ENCODE measurements around the gene FAM168A. TPM values are rescaled to one million over a fixed set of nuclear protein-coding genes. Genes with fewer than 3 reads are reported as not detected.

FAM168A gene
- total RNA-seq, 1 experiment from 2014 or later = 25.9 TPM

DNA sequence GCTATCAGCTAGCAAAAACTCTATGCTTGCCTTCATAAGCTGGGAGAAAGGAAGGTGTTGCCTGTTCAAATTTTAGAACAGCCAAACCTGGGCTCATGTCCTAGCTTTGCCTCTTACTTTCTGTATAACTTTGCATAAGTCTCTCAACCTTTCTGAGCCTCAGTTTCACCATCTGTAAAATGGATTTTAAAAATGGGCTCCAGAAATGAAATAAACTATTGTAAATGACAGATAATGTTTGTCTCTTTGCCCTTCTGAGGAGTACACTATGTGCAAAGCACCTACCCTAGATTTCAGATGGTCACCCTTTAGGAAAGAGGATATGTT is 68.7 kb downstream of the FAM168A start:
- peaks cover 7% of the 10 kb centered on the region for H3K36me3 Mint-ChIP-seq
- peak overlapping the region; percentile 47 for H3K27ac Mint-ChIP-seq
- no peaks in the 10 kb centered on the region for H3K27me3 Mint-ChIP-seq (ENCODE audit: low read depth)
- TF ChIP-seq ZNF317 (CRISPR knock-in tag; IDR thresholded peaks at IDR 0.05; ENCODE audit: borderline replicate concordance, low read depth) (no peak), SP1 (CRISPR knock-in tag; conservative IDR thresholded peaks at IDR 0.05) (0 out of 2 replicates have a peak, but pooled peaks have one; percentile 22)
- ChIA-PET POLR2A (interaction anchor here (1.4 kb wide), 1 partner anchor 9 kb away, joined by 3 read pairs; no protein-coding TSS in a partner anchor), CTCF (interaction anchor here (0.6 to 3.0 kb wide), 12 partner anchors 9 to 146 kb away, joined by 3 to 18 read pairs (median 4); no protein-coding TSS in a partner anchor)
- DNase-seq (ENCODE audit: low spot score) (no peak), ATAC-seq (no peak)
- peaks cover 8% of the 10 kb centered on the region for H3K9me3 Mint-ChIP-seq
- H3K4me1 Mint-ChIP-seq = peaks cover 79% of the 10 kb centered on the region
- H3K4me3 Mint-ChIP-seq = no peak overlapping the region

DNA sequence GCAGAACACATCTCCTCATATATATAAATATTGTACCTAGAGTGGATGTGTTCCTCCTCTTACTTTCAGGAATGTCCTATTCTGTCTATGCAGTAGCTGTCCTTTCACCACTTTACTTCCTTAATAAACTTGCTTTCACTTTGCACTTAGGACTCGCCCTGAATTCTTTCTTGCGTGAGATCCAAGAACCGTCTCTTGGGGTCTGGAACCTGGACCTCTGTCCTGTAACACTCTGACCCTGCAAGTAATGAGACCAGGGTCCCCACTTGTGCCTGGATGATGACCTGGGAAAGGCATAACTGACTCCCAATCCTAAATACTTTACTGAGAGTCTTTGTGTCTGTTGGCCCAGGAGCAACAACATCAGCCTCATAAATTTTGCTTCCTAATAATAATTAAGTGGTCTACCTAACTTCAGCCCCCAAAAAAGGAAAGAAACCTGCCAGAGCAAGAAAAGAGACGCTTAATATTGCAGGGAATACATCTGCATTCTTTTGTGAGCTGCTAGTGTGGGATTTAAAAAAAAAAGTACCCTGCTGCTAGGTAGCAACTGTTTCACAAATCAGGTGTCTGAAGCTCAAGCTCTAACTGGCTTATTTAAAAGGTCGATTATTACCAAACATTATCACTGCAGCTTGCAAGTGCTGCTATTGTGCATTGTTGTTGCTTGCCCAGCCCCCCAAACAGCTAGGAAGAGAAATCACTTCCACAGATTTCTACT is 69.3 kb downstream of the FAM168A start:
- CTCF ChIA-PET = interaction anchor here (0.6 to 3.0 kb wide), 13 partner anchors 9 to 145 kb away, joined by 3 to 18 read pairs (median 3); no protein-coding TSS in a partner anchor
- Mint-ChIP-seq H3K27ac (peak overlapping the region; percentile 90), H3K36me3 (peaks cover 12% of the 10 kb centered on the region), H3K4me1 (peaks cover 75% of the 10 kb centered on the region), H3K27me3 (ENCODE audit: low read depth) (no peaks in the 10 kb centered on the region), H3K4me3 (peak overlapping the region; percentile 13; the same call in 1 of the 2 replicates), H3K9me3 (peaks cover 13% of the 10 kb centered on the region)
- POLR2A ChIA-PET = interaction anchor here (1.4 kb wide), 1 partner anchor 9 kb away, joined by 3 read pairs; no protein-coding TSS in a partner anchor
- TF ChIP-seq, protein P1, sequence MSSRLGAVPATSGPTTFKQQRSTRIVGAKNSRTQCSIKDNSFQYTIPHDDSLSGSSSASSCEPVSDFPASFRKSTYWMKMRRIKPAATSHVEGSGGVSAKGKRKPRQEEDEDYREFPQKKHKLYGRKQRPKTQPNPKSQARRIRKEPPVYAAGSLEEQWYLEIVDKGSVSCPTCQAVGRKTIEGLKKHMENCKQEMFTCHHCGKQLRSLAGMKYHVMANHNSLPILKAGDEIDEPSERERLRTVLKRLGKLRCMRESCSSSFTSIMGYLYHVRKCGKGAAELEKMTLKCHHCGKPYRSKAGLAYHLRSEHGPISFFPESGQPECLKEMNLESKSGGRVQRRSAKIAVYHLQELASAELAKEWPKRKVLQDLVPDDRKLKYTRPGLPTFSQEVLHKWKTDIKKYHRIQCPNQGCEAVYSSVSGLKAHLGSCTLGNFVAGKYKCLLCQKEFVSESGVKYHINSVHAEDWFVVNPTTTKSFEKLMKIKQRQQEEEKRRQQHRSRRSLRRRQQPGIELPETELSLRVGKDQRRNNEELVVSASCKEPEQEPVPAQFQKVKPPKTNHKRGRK (CRISPR knock-in tag; IDR thresholded peaks at IDR 0.05; ENCODE audit: borderline replicate concordance) = no peak
- TF ChIP-seq SMAD4 (CRISPR knock-in tag; IDR thresholded peaks at IDR 0.05) (no peak), IRF2 (CRISPR knock-in tag; IDR thresholded peaks at IDR 0.05; ENCODE audit: borderline replicate concordance, low read depth) (no peak), SP1 (CRISPR knock-in tag; conservative IDR thresholded peaks at IDR 0.05) (no peak), RELA (CRISPR knock-in tag; IDR thresholded peaks at IDR 0.05; ENCODE audit: borderline replicate concordance) (no peak), ZBTB21 (CRISPR knock-in tag; IDR thresholded peaks at IDR 0.05; ENCODE audit: borderline replicate concordance) (no peak), ELF4 (CRISPR knock-in tag; IDR thresholded peaks at IDR 0.05; ENCODE audit: low read depth) (no peak)
- TF ChIP-seq, protein P2, sequence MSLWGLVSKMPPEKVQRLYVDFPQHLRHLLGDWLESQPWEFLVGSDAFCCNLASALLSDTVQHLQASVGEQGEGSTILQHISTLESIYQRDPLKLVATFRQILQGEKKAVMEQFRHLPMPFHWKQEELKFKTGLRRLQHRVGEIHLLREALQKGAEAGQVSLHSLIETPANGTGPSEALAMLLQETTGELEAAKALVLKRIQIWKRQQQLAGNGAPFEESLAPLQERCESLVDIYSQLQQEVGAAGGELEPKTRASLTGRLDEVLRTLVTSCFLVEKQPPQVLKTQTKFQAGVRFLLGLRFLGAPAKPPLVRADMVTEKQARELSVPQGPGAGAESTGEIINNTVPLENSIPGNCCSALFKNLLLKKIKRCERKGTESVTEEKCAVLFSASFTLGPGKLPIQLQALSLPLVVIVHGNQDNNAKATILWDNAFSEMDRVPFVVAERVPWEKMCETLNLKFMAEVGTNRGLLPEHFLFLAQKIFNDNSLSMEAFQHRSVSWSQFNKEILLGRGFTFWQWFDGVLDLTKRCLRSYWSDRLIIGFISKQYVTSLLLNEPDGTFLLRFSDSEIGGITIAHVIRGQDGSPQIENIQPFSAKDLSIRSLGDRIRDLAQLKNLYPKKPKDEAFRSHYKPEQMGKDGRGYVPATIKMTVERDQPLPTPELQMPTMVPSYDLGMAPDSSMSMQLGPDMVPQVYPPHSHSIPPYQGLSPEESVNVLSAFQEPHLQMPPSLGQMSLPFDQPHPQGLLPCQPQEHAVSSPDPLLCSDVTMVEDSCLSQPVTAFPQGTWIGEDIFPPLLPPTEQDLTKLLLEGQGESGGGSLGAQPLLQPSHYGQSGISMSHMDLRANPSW (CRISPR knock-in tag; conservative IDR thresholded peaks at IDR 0.05; ENCODE audit: low read depth) = no peak
- TF ChIP-seq, protein P3, sequence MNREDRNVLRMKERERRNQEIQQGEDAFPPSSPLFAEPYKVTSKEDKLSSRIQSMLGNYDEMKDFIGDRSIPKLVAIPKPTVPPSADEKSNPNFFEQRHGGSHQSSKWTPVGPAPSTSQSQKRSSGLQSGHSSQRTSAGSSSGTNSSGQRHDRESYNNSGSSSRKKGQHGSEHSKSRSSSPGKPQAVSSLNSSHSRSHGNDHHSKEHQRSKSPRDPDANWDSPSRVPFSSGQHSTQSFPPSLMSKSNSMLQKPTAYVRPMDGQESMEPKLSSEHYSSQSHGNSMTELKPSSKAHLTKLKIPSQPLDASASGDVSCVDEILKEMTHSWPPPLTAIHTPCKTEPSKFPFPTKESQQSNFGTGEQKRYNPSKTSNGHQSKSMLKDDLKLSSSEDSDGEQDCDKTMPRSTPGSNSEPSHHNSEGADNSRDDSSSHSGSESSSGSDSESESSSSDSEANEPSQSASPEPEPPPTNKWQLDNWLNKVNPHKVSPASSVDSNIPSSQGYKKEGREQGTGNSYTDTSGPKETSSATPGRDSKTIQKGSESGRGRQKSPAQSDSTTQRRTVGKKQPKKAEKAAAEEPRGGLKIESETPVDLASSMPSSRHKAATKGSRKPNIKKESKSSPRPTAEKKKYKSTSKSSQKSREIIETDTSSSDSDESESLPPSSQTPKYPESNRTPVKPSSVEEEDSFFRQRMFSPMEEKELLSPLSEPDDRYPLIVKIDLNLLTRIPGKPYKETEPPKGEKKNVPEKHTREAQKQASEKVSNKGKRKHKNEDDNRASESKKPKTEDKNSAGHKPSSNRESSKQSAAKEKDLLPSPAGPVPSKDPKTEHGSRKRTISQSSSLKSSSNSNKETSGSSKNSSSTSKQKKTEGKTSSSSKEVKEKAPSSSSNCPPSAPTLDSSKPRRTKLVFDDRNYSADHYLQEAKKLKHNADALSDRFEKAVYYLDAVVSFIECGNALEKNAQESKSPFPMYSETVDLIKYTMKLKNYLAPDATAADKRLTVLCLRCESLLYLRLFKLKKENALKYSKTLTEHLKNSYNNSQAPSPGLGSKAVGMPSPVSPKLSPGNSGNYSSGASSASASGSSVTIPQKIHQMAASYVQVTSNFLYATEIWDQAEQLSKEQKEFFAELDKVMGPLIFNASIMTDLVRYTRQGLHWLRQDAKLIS (CRISPR knock-in tag; IDR thresholded peaks at IDR 0.05; ENCODE audit: borderline replicate concordance) = no peak
- TF ChIP-seq, protein P4, sequence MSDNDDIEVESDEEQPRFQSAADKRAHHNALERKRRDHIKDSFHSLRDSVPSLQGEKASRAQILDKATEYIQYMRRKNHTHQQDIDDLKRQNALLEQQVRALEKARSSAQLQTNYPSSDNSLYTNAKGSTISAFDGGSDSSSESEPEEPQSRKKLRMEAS (CRISPR knock-in tag; IDR thresholded peaks at IDR 0.05) = no peak
- peak; percentile 20; the same call in 1 of the 2 replicates for ATAC-seq
- no peak for DNase-seq (ENCODE audit: low spot score)
